NCI-H2171 (cell line): ENCODE measurements around the gene PCNX2.

Experiments
- DNase-seq: peaks from one replicate; lab custom pipeline; 2025; lab: John Stamatoyannopoulos, UW

The PCNX2 gene

GRCh38 chr1:232956081-232956480 is 339.4 kb downstream of the PCNX2 start:
- DNase-seq: no peak

- DNase-seq: no peak
Observed at GRCh38 chr1:232954594-232955365, 340.7 kb downstream of the PCNX2 start.

GRCh38 chr1:232952514-232953499 is 342.7 kb downstream of the PCNX2 start:
- DNase-seq: peak; percentile 64

- DNase-seq: no peak
Observed at GRCh38 chr1:232951605-232952004, 343.9 kb downstream of the PCNX2 start.

- no peak for DNase-seq
Observed at GRCh38 chr1:232951180-232951579, 344.3 kb downstream of the PCNX2 start.

GRCh38 chr1:232950197-232951176 is 345.0 kb downstream of the PCNX2 start, which contains the start of gene NTPCR:
Gene NTPCR (plus strand): TSS chr1:232950611. CDS start chr1:232950711, 100 bp downstream.
- peak; percentile 90 for DNase-seq

GRCh38 chr1:232949636-232950196 is 345.8 kb downstream of the PCNX2 start:
- no peak for DNase-seq

- DNase-seq: no peak
Observed at GRCh38 chr1:232944347-232944746, 351.2 kb downstream of the PCNX2 start.

GRCh38 chr1:232943679-232944252 is 351.8 kb downstream of the PCNX2 start:
- DNase-seq: no peak

- DNase-seq: no peak
Observed at GRCh38 chr1:232942413-232943294, 352.9 kb downstream of the PCNX2 start.

- DNase-seq: no peak
Observed at GRCh38 chr1:232940262-232940661, 355.3 kb downstream of the PCNX2 start.

GRCh38 chr1:232939748-232940147 is 355.8 kb downstream of the PCNX2 start:
- no peak for DNase-seq

- DNase-seq: no peak
Observed at GRCh38 chr1:232938926-232939325, 356.6 kb downstream of the PCNX2 start.

GRCh38 chr1:232937741-232938375 is 357.7 kb downstream of the PCNX2 start:
- DNase-seq: no peak

GRCh38 chr1:232936941-232937340 is 358.6 kb downstream of the PCNX2 start:
- DNase-seq: no peak
